ENCODE data around the gene SLC6A13.
"Not testable (repeated sequence)": the region's sequence is repeated elsewhere in the genome, so short reads cannot be mapped to it uniquely, and the experiment has no call there.

SLC6A13 gene

GRCh38 chr12:234019-234418 is 28.6 kb downstream of the SLC6A13 start:
- DNase-seq: no peak

GRCh38 chr12:233615-233968 is 29.0 kb downstream of the SLC6A13 start:
- no peak for DNase-seq

GRCh38 chr12:232731-233614 is 29.7 kb downstream of the SLC6A13 start:
- DNase-seq: peak in 1 of 56 donors; percentile 11

DNA sequence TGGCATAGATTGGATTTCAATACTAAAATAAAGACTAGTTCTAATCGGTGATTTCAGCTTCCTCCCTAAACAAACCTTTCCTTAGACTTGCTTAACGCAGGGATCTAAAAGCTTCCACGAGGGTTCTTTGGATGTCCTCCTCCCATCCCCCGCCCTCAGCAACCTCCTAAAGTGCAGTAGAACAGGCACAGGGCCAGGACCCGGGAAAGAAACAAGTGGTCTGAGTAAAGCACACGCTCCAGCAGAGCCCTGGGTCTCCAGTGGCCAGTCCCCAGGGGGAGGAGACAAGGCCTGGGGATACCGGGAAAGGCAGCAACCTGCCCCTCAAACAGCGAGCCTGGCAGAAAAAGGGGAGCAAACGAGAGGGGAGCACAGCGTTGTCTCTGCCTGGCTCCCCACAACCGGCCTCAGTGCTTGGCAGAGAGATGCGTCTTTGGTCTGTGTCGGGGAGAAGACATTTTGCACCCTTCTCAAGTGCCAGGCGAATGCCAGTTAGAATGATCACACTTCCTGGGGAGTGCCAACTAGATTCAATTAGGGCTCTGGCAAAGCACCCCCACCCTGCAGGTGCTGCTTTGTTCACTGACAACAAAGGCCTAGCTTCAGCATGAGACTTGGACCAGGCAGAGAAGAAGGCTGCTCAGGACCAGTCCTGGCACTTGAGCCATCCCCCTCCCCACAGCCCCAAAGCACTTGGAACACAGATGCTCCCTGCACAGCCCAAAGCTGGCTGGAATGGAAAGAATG is 31.5 kb downstream of the SLC6A13 start:
- DNase-seq: peak in 42 of 56 donors; percentile 13 to 69 (median 38)

- peak in 6 of 56 donors; percentile 10 to 49 (median 34) for DNase-seq
Measured at GRCh38 chr12:229441-230191, 33.0 kb downstream of the SLC6A13 start.

GRCh38 chr12:228846-229200 is 33.8 kb downstream of the SLC6A13 start:
- no peak for DNase-seq

- DNase-seq: no peak
Measured at GRCh38 chr12:227923-228845, 34.5 kb downstream of the SLC6A13 start.

DNA sequence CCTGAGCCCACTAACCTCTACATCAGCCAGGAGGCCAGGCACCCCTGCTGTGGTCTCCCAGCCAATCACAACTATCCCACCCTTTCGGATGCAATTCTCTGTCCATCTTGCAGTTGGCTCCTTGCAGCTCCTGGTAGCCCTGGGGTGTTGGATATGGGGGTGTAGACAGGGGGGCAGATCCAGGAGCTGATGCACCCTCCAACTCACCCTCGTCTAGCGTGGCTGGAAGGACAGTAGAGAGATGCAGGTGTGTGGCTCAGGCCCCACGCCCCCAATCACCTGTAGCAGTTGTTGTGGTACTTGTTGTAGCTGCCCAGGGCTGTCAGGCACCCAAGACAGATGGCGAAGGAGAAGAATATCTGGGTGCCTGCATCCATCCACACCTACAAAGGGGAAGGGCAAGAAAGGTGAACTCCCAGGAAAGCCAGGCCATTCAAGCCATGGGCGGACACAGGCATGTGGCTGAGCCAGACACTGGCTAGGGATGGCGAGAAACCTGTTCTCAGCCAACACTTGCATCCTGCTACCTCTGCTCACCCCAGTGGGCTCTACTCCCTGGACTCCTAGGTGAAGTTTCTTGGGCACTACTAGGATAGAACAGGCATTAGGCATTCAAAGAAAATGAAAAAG is 35.2 kb downstream of the SLC6A13 start:
- no peak for DNase-seq

DNA sequence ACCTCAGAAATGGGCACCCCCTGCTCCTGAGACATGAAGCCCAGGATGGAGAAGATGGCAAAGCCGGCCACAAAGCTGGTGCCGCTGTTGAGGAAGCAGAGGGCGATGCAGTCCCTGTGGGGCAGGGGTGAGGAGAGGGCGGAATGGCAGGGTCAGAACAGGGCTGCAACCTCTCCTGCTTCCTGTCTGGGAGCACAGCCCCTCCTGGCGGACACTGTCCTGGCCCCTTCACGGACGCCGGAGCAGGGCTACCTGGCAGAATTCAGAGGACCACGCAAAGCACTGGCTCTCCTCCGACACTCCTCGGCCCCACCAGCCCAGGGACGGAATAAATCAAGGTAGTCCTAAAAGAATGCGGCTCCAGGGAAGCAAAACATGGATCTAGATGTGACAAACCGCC is 36.2 kb downstream of the SLC6A13 start:
- no peak for DNase-seq

DNA sequence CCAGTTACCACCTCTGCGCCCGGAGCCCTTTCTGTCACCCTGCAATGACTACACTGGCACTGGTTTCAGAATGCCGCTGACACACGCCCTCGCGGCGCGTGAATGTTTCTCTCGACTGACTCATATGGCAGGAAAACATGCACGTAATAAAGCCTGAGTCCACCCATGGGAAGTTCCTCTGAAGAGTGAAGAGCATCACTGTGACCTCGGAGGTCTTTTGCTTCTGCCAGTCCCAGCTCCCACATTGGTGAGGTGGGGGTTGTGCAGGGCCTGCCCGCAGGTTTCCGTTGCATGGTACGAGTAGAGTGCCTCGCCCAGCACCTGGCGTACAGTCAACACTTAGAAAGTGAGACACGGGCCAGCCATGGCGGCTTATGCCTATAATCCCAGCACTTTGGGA is 37.6 kb downstream of the SLC6A13 start:
- DNase-seq: no peak

- DNase-seq: no peak
Measured at GRCh38 chr12:224330-224729, 38.3 kb downstream of the SLC6A13 start.

- no peak for DNase-seq
Measured at GRCh38 chr12:223841-224240, 38.8 kb downstream of the SLC6A13 start.

DNA sequence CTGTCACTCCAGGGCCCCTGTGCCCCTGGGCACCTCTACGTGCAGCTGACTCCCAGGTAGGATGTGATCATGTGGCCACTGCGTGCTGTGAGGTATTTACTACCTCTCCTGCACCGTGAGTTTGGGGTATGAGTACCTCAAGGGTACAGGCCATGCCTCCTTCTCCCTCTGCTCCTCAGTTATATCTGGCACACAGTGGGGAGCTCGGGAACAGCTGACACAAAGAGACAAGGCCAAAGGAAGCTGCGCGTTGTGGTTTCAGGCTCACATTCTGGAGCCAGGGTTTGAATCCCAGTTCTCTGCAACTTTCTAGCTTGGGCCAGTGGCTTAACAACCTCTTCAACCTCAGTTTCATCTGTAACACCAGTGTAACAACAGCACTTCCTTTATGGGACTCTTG is 40.9 kb downstream of the SLC6A13 start:
- DNase-seq: no peak

- DNase-seq: no peak
Measured at GRCh38 chr12:220946-221550, 41.6 kb downstream of the SLC6A13 start.

DNA sequence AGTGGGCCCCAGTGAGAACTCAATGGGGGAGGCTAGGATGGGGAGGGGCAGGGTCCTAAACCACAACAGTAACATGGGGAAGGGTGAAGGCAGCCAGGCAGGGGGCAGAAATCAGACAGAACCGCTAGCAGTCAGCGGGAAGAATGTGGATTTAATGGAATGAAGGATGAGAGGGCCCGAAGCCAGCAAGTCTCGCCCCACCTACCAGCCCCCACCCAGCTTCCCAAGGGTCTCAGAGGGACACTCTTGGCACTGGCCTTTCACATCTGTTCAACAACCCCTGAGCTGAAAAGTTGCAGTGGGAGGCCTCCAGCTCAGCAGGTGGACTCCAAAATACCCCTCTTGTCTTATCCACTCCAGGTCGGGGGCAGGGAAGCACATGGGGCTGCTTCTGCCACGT is 42.1 kb downstream of the SLC6A13 start:
- DNase-seq: no peak

DNA sequence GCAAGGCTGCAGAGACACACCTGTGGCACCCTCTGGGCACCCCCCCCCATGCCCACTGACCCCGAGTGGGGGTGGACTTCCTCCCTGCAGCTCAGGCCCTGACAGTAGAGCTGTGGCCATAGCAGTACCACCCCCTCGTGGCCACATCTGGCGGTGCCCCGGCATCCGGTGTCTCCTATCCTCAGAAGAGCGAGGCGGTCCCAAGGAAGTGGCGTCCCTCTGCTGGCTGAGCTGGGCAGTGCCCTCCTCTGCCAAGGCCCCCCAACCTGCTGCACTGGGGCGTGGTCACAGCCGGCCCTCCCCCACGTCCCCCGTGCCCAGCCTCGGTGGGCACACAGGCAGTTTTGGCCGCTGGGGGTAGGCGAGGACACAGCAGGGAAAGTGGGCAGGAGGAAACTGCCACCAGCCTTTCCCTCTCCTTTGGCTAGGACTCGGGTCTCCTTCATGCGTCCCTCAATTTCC is 42.7 kb downstream of the SLC6A13 start:
- peak in 47 of 56 donors; percentile 8 to 83 (median 48) for DNase-seq

GRCh38 chr12:218728-219590 is 43.7 kb downstream of the SLC6A13 start:
- no peak for DNase-seq

- no peak for DNase-seq
Measured at GRCh38 chr12:218221-218620, 44.4 kb downstream of the SLC6A13 start.

DNA sequence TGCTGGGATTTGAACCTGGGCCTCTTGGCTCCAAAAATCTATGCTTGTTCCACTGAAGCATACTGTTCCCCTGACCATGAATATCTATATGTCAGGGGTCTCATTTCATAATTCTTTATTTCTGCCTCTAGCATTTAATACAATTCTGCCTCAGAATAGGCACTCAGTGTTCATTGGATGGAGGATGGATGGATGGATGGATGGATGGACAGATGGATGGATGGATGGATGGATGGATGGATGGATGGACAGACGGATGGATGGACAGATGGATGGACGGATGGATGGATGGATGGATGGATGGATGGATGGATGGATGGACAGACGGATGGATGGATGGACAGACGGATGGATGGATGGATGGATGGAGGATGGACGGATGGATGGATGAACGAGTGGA is 45.6 kb downstream of the SLC6A13 start:
- DNase-seq: not testable (repeated sequence)

Data from nucleus accumbens (tissue), 56 donors.